A172 (cell line): Measurements from ENCODE around the gene SPZ1. TPM values are rescaled to one million over a fixed set of nuclear protein-coding genes. Genes with fewer than 3 reads are reported as not detected.
"Not testable (repeated sequence)": the region's sequence is repeated elsewhere in the genome, so short reads cannot be mapped to it uniquely, and the experiment has no call there.

Experiments used
- DNase-seq: peaks from one replicate; pipeline ENCODE4 v3.0.0-alpha.2; 2015; ENCODE audit warnings: low spot score
- total RNA-seq: library from RNA; depleted of rRNA; stranded (reverse); fragments of >200 nt; shearing (Covaris generic); gene quantifications from 2 replicates; pipeline ENCODE4 v1.2.3, GENCODE V29; 2014; rRNA removed

The SPZ1 gene
- total RNA-seq, 1 experiment from 2014 or later = not detected

GRCh38 chr5:80339116-80339515 lies 19.3 kb downstream of the SPZ1 start:
- DNase-seq = no peak

- no peak for DNase-seq
Observed at GRCh38 chr5:80341016-80341775, 21.4 kb downstream of the SPZ1 start.

GRCh38 chr5:80343067-80343466 lies 23.3 kb downstream of the SPZ1 start:
- peak; percentile 32 for DNase-seq

- peak; percentile 14 for DNase-seq
Observed at GRCh38 chr5:80346055-80346454, 26.3 kb downstream of the SPZ1 start.

- no peak for DNase-seq
Observed at GRCh38 chr5:80348171-80348570, 28.4 kb downstream of the SPZ1 start.

- DNase-seq = not testable (repeated sequence)
Observed at GRCh38 chr5:80351019-80351418, 31.2 kb downstream of the SPZ1 start.

GRCh38 chr5:80355686-80356085 lies 35.9 kb downstream of the SPZ1 start:
- no peak for DNase-seq

- DNase-seq = no peak
Observed at GRCh38 chr5:80357671-80358070, 37.9 kb downstream of the SPZ1 start.

- DNase-seq = no peak
Observed at GRCh38 chr5:80360914-80361444, 41.2 kb downstream of the SPZ1 start.

- DNase-seq = no peak
Observed at GRCh38 chr5:80364892-80365291, 45.1 kb downstream of the SPZ1 start.

- no peak for DNase-seq
Observed at GRCh38 chr5:80368661-80369480, 49.1 kb downstream of the SPZ1 start.

- no peak for DNase-seq
Observed at GRCh38 chr5:80369521-80369920, 49.7 kb downstream of the SPZ1 start.

- DNase-seq = no peak
Observed at GRCh38 chr5:80370390-80370789, 50.6 kb downstream of the SPZ1 start.

Other genes with a start within 250 kb of the SPZ1 start
- 9.2 TPM in 2 replicates for gene SERINC5, start 64.0 kb upstream of the SPZ1 start, total RNA-seq
- 21.4 and 31.6 TPM in 2 replicates for gene ZFYVE16, start 88.1 kb downstream of the SPZ1 start, total RNA-seq
- gene FAM151B, start 168.1 kb downstream of the SPZ1 start, total RNA-seq = 0.98 and 1.9 TPM in 2 replicates